H1 (cell line): ENCODE data around the gene PRKCZ. TPM values are rescaled to one million over a fixed set of nuclear protein-coding genes. Genes with fewer than 3 reads are reported as not detected.

Experiments
- CTCF ChIA-PET: fragments of 300-600 bp; sonication (Branson Sonifier 250); formaldehyde crosslinking; loops from one replicate; lab custom pipeline; 2021; ENCODE audit not compliant: partially characterized antibody; lab: Charles Lee
- POLR2A ChIA-PET: fragments of 300-600 bp; sonication (Branson Sonifier 250); formaldehyde crosslinking; loops from one replicate; lab custom pipeline; 2021; ENCODE audit warnings: inconsistent platforms; ENCODE audit not compliant: partially characterized antibody; lab: Charles Lee
- DNase-seq, 2 experiments: peaks; one replicate each; pipeline versions ENCODE4 v3.0.0 to v3.0.0-alpha.2; 2010 to 2022; ENCODE audit warnings: low spot score in 2 of 2, low read depth in 1 of 2, mixed read lengths in 1 of 2
- FAIRE-seq: peaks from 2 replicates; lab custom pipeline; 2011; peaks lifted over from hg19 to GRCh38; lab: Jason Lieb, UNC
- H2AFZ ChIP-seq: 2 replicates; pipeline ENCODE4 v1.8.1; 2012; ENCODE audit warnings: low read length, inconsistent platforms
- H2AK5ac ChIP-seq: 2 replicates; pipeline ENCODE4 v1.6.1; 2013; ENCODE audit warnings: low read depth, low read length
- H2BK120ac ChIP-seq: replicated peaks from 2 replicates; pipeline ENCODE3; 2013; ENCODE audit warnings: low read depth, low read length, inconsistent platforms
- H2BK12ac ChIP-seq: 2 replicates; pipeline ENCODE4 v1.6.1; 2013; ENCODE audit warnings: low read depth, low read length
- H2BK15ac ChIP-seq: 2 replicates; pipeline ENCODE4 v1.6.1; 2013; ENCODE audit warnings: low read length
- H2BK20ac ChIP-seq: 2 replicates; pipeline ENCODE4 v1.6.1; 2013; ENCODE audit warnings: low read length
- H2BK5ac ChIP-seq: 2 replicates; pipeline ENCODE4 v1.6.1; 2013; ENCODE audit warnings: low read depth, low read length
- H3K14ac ChIP-seq: 2 replicates; pipeline ENCODE4 v1.6.1; 2013; ENCODE audit warnings: inconsistent platforms; ENCODE audit not compliant: insufficient read length
- H3K18ac ChIP-seq: 2 replicates; pipeline ENCODE4 v1.6.1; 2013; ENCODE audit warnings: low read length; ENCODE audit errors: extremely low read depth
- H3K23ac ChIP-seq: 2 replicates; pipeline ENCODE4 v1.6.1; 2013; ENCODE audit warnings: inconsistent platforms; ENCODE audit not compliant: insufficient read length
- H3K23me2 ChIP-seq: 2 replicates; pipeline ENCODE4 v1.6.1; 2013; ENCODE audit warnings: low read depth, low read length
- H3K27ac ChIP-seq: 2 replicates; pipeline ENCODE4 v1.6.1; 2011; ENCODE audit warnings: low read depth, low read length, inconsistent platforms
- H3K27me3 ChIP-seq, 4 experiments: replicated peaks in 1 of 4; 1 replicate in 1 of 4; 2 replicates in 3 of 4; pipeline versions ENCODE4 v1.6.1 to v1.8.1; 2011 to 2013; ENCODE audit warnings: low read length in 3 of 4, mild to moderate bottlenecking in 3 of 4, inconsistent platforms in 2 of 4, mixed read lengths in 2 of 4, moderate library complexity in 1 of 4; ENCODE audit not compliant: control insufficient read depth in 3 of 4, insufficient read depth in 3 of 4; ENCODE audit errors: extremely low read depth in 1 of 4
- H3K36me3 ChIP-seq, 4 experiments: 2 replicates each; pipeline versions ENCODE4 v1.6.1 to v1.8.1; 2011 to 2013; ENCODE audit warnings: mild to moderate bottlenecking in 4 of 4, low read length in 3 of 4, moderate library complexity in 2 of 4, control low read depth in 1 of 4, inconsistent platforms in 1 of 4; ENCODE audit not compliant: insufficient read depth in 4 of 4, control insufficient read depth in 2 of 4
- H3K4ac ChIP-seq: replicated peaks from 2 replicates; pipeline ENCODE3; 2013; ENCODE audit warnings: low read length, low read depth, mixed read lengths, inconsistent platforms; ENCODE audit not compliant: insufficient read length
- H3K4me1 ChIP-seq, 4 experiments: replicated peaks in 1 of 4; 1 replicate in 1 of 4; 2 replicates in 3 of 4; pipeline versions ENCODE4 v1.6.1 to v1.8.1; 2011 to 2013; ENCODE audit warnings: low read length in 3 of 4, inconsistent platforms in 2 of 4, mixed read lengths in 1 of 4; ENCODE audit not compliant: insufficient read depth in 4 of 4, control insufficient read depth in 3 of 4
- H3K4me2 ChIP-seq, 2 experiments: 2 replicates each; pipeline versions ENCODE4 v1.6.1 to v1.8.1; 2011 to 2013; ENCODE audit warnings: low read depth in 2 of 2, low read length in 2 of 2, control low read depth in 1 of 2, inconsistent platforms in 1 of 2, mild to moderate bottlenecking in 1 of 2; ENCODE audit not compliant: insufficient read depth in 1 of 2
- H3K4me3 ChIP-seq, 4 experiments: fragments of 200-600, 300-600 bp in 1 of 4; sonication (generic), shearing (Covaris generic), sonication (Bioruptor Twin) in 1 of 4; 2 replicates each; pipeline versions ENCODE4 v1.5.1 to v1.8.1; 2011 to 2016; ENCODE audit warnings: low read length in 4 of 4, low read depth in 3 of 4, control low read depth in 2 of 4, inconsistent platforms in 2 of 4, mild to moderate bottlenecking in 2 of 4, mixed read lengths in 1 of 4, moderate library complexity in 1 of 4; ENCODE audit not compliant: insufficient read depth in 2 of 4; ENCODE audit errors: extremely low read depth in 1 of 4
- H3K56ac ChIP-seq: replicated peaks from 2 replicates; pipeline ENCODE3; 2013; ENCODE audit warnings: low read depth, mild to moderate bottlenecking, mixed read lengths, low read length, inconsistent platforms; ENCODE audit not compliant: insufficient read length
- H3K79me1 ChIP-seq: 2 replicates; pipeline ENCODE4 v1.6.1; 2013; ENCODE audit warnings: low read depth, low read length, control low read depth
- H3K79me2 ChIP-seq, 2 experiments: 2 replicates each; pipeline versions ENCODE4 v1.6.1 to v1.8.1; 2012 to 2013; ENCODE audit warnings: low read length in 2 of 2, mild to moderate bottlenecking in 2 of 2, inconsistent platforms in 1 of 2; ENCODE audit not compliant: insufficient read depth in 2 of 2, control insufficient read depth in 1 of 2
- H3K9ac ChIP-seq, 4 experiments: replicated peaks in 1 of 4; 1 replicate in 1 of 4; 2 replicates in 3 of 4; pipeline versions ENCODE4 v1.6.1 to v1.8.1; 2011 to 2013; ENCODE audit warnings: low read depth in 3 of 4, low read length in 3 of 4, control low read depth in 2 of 4, mild to moderate bottlenecking in 2 of 4, moderate library complexity in 2 of 4, inconsistent platforms in 1 of 4; ENCODE audit errors: extremely low read depth in 1 of 4
- H3K9me3 ChIP-seq, 2 experiments: 2 replicates each; pipeline versions ENCODE4 v1.6.1 to v1.8.1; 2012 to 2013; ENCODE audit warnings: mild to moderate bottlenecking in 2 of 2, moderate library complexity in 2 of 2, control low read depth in 1 of 2, inconsistent platforms in 1 of 2, low read depth in 1 of 2, low read length in 1 of 2, mixed read lengths in 1 of 2; ENCODE audit not compliant: insufficient read depth in 2 of 2
- H4K20me1 ChIP-seq, 2 experiments: replicated peaks in 1 of 2; 2 replicates each; pipeline versions ENCODE3 to v1.8.1; 2011 to 2013; ENCODE audit warnings: inconsistent platforms in 2 of 2, low read length in 2 of 2, mild to moderate bottlenecking in 1 of 2; ENCODE audit not compliant: insufficient read depth in 2 of 2, control insufficient read depth in 1 of 2
- H4K5ac ChIP-seq: 2 replicates; pipeline ENCODE4 v1.6.1; 2013; ENCODE audit warnings: low read length, low read depth, mixed read lengths, inconsistent platforms; ENCODE audit not compliant: insufficient read length
- H4K8ac ChIP-seq: 2 replicates; pipeline ENCODE4 v1.8.0; 2013; ENCODE audit warnings: mild to moderate bottlenecking, moderate library complexity, low read length, inconsistent platforms; ENCODE audit not compliant: insufficient read depth; ENCODE audit errors: extremely low read depth
- H4K91ac ChIP-seq: replicated peaks from 2 replicates; pipeline ENCODE3; 2013; ENCODE audit warnings: low read length, mixed read lengths, inconsistent platforms; ENCODE audit not compliant: insufficient read length
- CBX5 ChIP-seq: fragments of 300-800, 300-1000 bp; sonication (generic); IDR thresholded peaks from 2 replicates; pipeline ENCODE4 v1.7.1; 2016; ENCODE audit warnings: antibody characterized with exemption, low read length, low read depth
- KDM5A ChIP-seq: fragments of 200-600 bp; IDR thresholded peaks from 2 replicates; pipeline ENCODE4 v1.7.1; 2012; ENCODE audit warnings: mild to moderate bottlenecking, low read length, inconsistent platforms, mixed read lengths
- RAD21 ChIP-seq, 2 experiments: IDR thresholded peaks in 1 of 2; conservative IDR thresholded peaks in 1 of 2; 2 replicates each; pipeline ENCODE4 v1.6.1; 2011; ENCODE audit warnings: low read depth in 2 of 2, low read length in 2 of 2, improper control_type of control experiment in 1 of 2, inconsistent platforms in 1 of 2, mild to moderate bottlenecking in 1 of 2, moderate library complexity in 1 of 2
- SP2 ChIP-seq: IDR thresholded peaks from 2 replicates; pipeline ENCODE4 v1.6.1; 2012; ENCODE audit warnings: mild to moderate bottlenecking, low read length, inconsistent platforms
- SRF ChIP-seq: IDR thresholded peaks from 2 replicates; pipeline ENCODE4 v1.6.1; 2011; ENCODE audit warnings: mild to moderate bottlenecking, low read depth, low read length, moderate library complexity
- TCF12 ChIP-seq: IDR thresholded peaks from 2 replicates; pipeline ENCODE4 v1.6.1; 2011; ENCODE audit warnings: low read depth, mild to moderate bottlenecking, low read length
- WGBS, 2 experiments: shearing (Covaris generic) in 1 of 2; methylation state at CpG; one replicate each; pipeline versions ENCODE4 v1.1.6 to v1.1.7; 2013 to 2015; ENCODE audit warnings: low lambda C conversion rate in 2 of 2, mixed read lengths in 2 of 2, inconsistent platforms in 1 of 2, low coverage in 1 of 2, missing lambda C conversion rate in 1 of 2; ENCODE audit not compliant: insufficient replicate concordance in 2 of 2, insufficient coverage in 1 of 2, insufficient read length in 1 of 2; ENCODE audit errors: extremely low coverage in 1 of 2, missing lambda C conversion rate in 1 of 2; 5-methylcytosine and 5-hydroxymethylcytosine counted together
- polyA plus RNA-seq, 7 experiments: library from polyadenylated mRNA; depleted of rRNA in 3 of 7; stranded (reverse) in 5 of 7; unstranded in 2 of 7; fragments of >200 nt in 5 of 7; fragments of 200-250 nt in 2 of 7; gene quantifications; 1 replicate in 5 of 7; 2 replicates in 1 of 7; 4 replicates in 1 of 7; pipeline versions ENCODE4 v1.2.1 to v1.2.3, GENCODE V29; 2011 to 2013; ENCODE audit warnings: missing spikeins in 2 of 7, mixed read lengths in 2 of 7
- total RNA-seq: library from RNA; stranded (reverse); fragmentation: NEBNext Ultra II Directional; extraction: Animal tissue kit (Norgen Biotek cat#: 25700); gene quantifications from 2 replicates; pipeline ENCODE4 v1.2.1, GENCODE V29; 2021
- TF ChIP-seq, protein P1 (sequence below): IDR thresholded peaks from 2 replicates; pipeline ENCODE4 v1.6.1; 2011; ENCODE audit warnings: low read length, improper control_type of control experiment
- TF ChIP-seq, protein P2 (sequence below): IDR thresholded peaks from 2 replicates; pipeline ENCODE4 v1.6.1; 2011; ENCODE audit warnings: low read depth, mild to moderate bottlenecking, low read length; ENCODE audit not compliant: insufficient read depth
- TF ChIP-seq, protein P3 (sequence below), 3 experiments: IDR thresholded peaks; 1 replicate in 2 of 3; 2 replicates in 1 of 3; pipeline versions ENCODE4 v1.5.1 to v1.6.1; 2011; ENCODE audit warnings: low read length in 3 of 3, mild to moderate bottlenecking in 3 of 3, inconsistent platforms in 2 of 3, low read depth in 1 of 3, moderate library complexity in 1 of 3; ENCODE audit not compliant: insufficient read depth in 1 of 3; ENCODE audit errors: control extremely low read depth in 1 of 3

Gene PRKCZ
- total and polyA plus RNA-seq, 2 of the 8 experiments (the other 6 are each of a cell fraction or from before 2014, with no cell fraction given), result 37.4 to 45.1 TPM

DNA sequence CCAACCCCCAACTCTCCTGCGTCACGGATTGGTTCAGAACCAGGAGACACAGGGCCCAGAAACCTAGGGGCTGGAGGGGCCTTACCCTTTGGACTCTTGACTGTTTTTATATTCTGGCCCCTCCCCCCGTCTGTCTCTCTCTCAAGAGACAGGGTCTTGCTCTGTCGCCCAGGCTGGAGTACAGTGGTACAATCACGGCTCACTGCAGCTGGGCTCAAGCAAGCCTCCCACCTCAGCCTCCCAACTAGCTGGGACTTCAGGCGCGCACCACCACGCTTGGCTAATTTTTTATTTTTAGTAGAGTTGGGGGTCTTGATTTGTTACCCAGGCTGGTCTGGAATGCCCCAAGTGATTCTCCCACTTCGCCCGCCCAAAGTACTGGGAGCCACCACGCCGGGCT, 52.5 kb downstream of the PRKCZ start:
- Histone ChIP-seq H3K4me2 (no peak overlapping the region), H2BK5ac (no peak overlapping the region), H3K14ac (no peak overlapping the region), H3K9me3 (no peaks in the 10 kb centered on the region), H3K4ac (no peak overlapping the region), H2BK12ac (no peak overlapping the region), H3K23me2 (no peaks in the 10 kb centered on the region), H2AFZ (no peak overlapping the region), H3K23ac (no peak overlapping the region), H4K20me1 (peaks cover 5 to 11% of the 10 kb centered on the region in 2 experiments), H2BK15ac (no peak overlapping the region), H3K18ac (no peak overlapping the region), H2BK20ac (no peak overlapping the region), H3K4me3 (no peak overlapping the region), H4K5ac (no peak overlapping the region), H3K79me2 (no peaks in the 10 kb centered on the region), H2AK5ac (no peak overlapping the region), H3K79me1 (peaks cover 7% of the 10 kb centered on the region), H3K9ac (no peak overlapping the region), H3K27ac (no peak overlapping the region), H3K27me3 (no peaks in the 10 kb centered on the region), H3K36me3 (peaks cover 0 to 7% (median 3%) of the 10 kb centered on the region in 4 experiments; a peak in 3 of 8 replicates), H3K4me1 (no peaks in the 10 kb centered on the region; a peak in 1 of 7 replicates), H4K8ac (no peak overlapping the region), H3K56ac (no peak overlapping the region), H4K91ac (no peak overlapping the region), H2BK120ac (no peak overlapping the region)
- FAIRE-seq, result no peak
- 95% methylated on average over 12 of the region's 12 CpGs; no CpG with 5 or more reads in 1 of the 2 experiments for WGBS, 2 experiments
- no peak for DNase-seq
- TF ChIP-seq SRF (no peak), SP2 (no peak), RAD21 (IDR thresholded peaks at IDR 0.05 in 1 of 2, conservative IDR thresholded peaks at IDR 0.05 in 1 of 2; ENCODE audit: low read depth in 2 of 2, low read length in 2 of 2) (no peak), CBX5 (no peak), KDM5A (no peak), TCF12 (no peak)
- TF ChIP-seq, protein P1, sequence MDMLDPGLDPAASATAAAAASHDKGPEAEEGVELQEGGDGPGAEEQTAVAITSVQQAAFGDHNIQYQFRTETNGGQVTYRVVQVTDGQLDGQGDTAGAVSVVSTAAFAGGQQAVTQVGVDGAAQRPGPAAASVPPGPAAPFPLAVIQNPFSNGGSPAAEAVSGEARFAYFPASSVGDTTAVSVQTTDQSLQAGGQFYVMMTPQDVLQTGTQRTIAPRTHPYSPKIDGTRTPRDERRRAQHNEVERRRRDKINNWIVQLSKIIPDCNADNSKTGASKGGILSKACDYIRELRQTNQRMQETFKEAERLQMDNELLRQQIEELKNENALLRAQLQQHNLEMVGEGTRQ, result no peak
- TF ChIP-seq, protein P2, sequence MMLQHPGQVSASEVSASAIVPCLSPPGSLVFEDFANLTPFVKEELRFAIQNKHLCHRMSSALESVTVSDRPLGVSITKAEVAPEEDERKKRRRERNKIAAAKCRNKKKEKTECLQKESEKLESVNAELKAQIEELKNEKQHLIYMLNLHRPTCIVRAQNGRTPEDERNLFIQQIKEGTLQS, result no peak
- TF ChIP-seq, protein P3, sequence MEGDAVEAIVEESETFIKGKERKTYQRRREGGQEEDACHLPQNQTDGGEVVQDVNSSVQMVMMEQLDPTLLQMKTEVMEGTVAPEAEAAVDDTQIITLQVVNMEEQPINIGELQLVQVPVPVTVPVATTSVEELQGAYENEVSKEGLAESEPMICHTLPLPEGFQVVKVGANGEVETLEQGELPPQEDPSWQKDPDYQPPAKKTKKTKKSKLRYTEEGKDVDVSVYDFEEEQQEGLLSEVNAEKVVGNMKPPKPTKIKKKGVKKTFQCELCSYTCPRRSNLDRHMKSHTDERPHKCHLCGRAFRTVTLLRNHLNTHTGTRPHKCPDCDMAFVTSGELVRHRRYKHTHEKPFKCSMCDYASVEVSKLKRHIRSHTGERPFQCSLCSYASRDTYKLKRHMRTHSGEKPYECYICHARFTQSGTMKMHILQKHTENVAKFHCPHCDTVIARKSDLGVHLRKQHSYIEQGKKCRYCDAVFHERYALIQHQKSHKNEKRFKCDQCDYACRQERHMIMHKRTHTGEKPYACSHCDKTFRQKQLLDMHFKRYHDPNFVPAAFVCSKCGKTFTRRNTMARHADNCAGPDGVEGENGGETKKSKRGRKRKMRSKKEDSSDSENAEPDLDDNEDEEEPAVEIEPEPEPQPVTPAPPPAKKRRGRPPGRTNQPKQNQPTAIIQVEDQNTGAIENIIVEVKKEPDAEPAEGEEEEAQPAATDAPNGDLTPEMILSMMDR (IDR thresholded peaks at IDR 0.05; ENCODE audit: control extremely low read depth in 1 of 3, insufficient read depth in 1 of 3, low read depth in 1 of 3, low read length in 3 of 3), result no peak
- ChIA-PET CTCF (interaction anchor here (1.0 to 3.9 kb wide), 4 partner anchors 10 to 71 kb away, joined by 3 to 22 read pairs (median 15); no protein-coding TSS in a partner anchor), POLR2A (no interaction called here)
